K562 (cell line): ENCODE measurements around the gene TSC22D3. TPM values are rescaled to one million over a fixed set of nuclear protein-coding genes. Genes with fewer than 3 reads are reported as not detected.

ENCODE experiments used
- ASH1L ChIP-seq: fragments of 450-650 bp; IDR thresholded peaks from 2 replicates; pipeline ENCODE4 v1.6.1; 2018; ENCODE audit warnings: borderline replicate concordance, mild to moderate bottlenecking, low read depth; ENCODE audit not compliant: partially characterized antibody
- CREB1 ChIP-seq, 2 experiments: sonication (generic) in 1 of 2; formaldehyde crosslinking in 1 of 2; IDR thresholded peaks; 2 replicates each; pipeline versions ENCODE4 v1.6.1 to v1.8.0; 2012 to 2022; ENCODE audit warnings: inconsistent platforms in 1 of 2, mild to moderate bottlenecking in 1 of 2, missing genetic modification reagents in 1 of 2, moderate library complexity in 1 of 2
- CTCF ChIP-seq, 3 experiments: IDR thresholded peaks in 2 of 3; conservative IDR thresholded peaks in 1 of 3; 2 replicates each; pipeline ENCODE4 v1.5.1; 2011 to 2012; ENCODE audit warnings: low read length in 3 of 3, mild to moderate bottlenecking in 3 of 3, control low read depth in 2 of 3, improper control_type of control experiment in 1 of 3, inconsistent platforms in 1 of 3, low read depth in 1 of 3, mixed read lengths in 1 of 3, moderate library complexity in 1 of 3; ENCODE audit not compliant: insufficient read depth in 2 of 3
- EP300 ChIP-seq: IDR thresholded peaks from 2 replicates; pipeline ENCODE4 v1.6.1; 2012; ENCODE audit warnings: low read length, improper control_type of control experiment
- EP400 ChIP-seq: fragments of 450-650 bp; IDR thresholded peaks from 2 replicates; pipeline ENCODE4 v1.6.1; 2017; ENCODE audit warnings: antibody characterized with exemption, mild to moderate bottlenecking, moderate library complexity
- ERF ChIP-seq: fragments of 450-650 bp; formaldehyde crosslinking; IDR thresholded peaks from 2 replicates; pipeline ENCODE4 v1.4.0; 2020; ENCODE audit warnings: mild to moderate bottlenecking, mixed read lengths
- FUS ChIP-seq: fragments of 200-400 bp; formaldehyde crosslinking; optimal IDR thresholded peaks from 2 replicates; pipeline ENCODE3; 2017; ENCODE audit warnings: low read depth, low read length
- GABPB2 ChIP-seq: fragments of 250-450 bp; sonication (Bioruptor Pico); conservative IDR thresholded peaks from 2 replicates; pipeline ENCODE4 v1.5.1; 2021; ENCODE audit warnings: mild to moderate bottlenecking
- HDAC1 ChIP-seq, 2 experiments: fragments of 450-650 bp; IDR thresholded peaks; 2 replicates each; pipeline ENCODE4 v1.6.1; 2016 to 2017; ENCODE audit warnings: inconsistent platforms in 1 of 2, mild to moderate bottlenecking in 1 of 2, moderate library complexity in 1 of 2
- HOMEZ ChIP-seq: fragments of 250-450 bp; sonication (Bioruptor Pico); IDR thresholded peaks from 2 replicates; pipeline ENCODE4 v1.4.0; 2020; ENCODE audit warnings: mild to moderate bottlenecking, moderate library complexity
- KLF10 ChIP-seq: fragments of 250-450 bp; sonication (Bioruptor Pico); IDR thresholded peaks from 2 replicates; pipeline ENCODE4 v1.6.1; 2021; ENCODE audit warnings: matching md5 sums
- KLF16 ChIP-seq: IDR thresholded peaks from 2 replicates; pipeline ENCODE4 v1.6.1; 2016; ENCODE audit warnings: antibody characterized with exemption
- MBD2 ChIP-seq: sonication (generic); IDR thresholded peaks from 2 replicates; pipeline ENCODE4 v1.6.1; 2016; ENCODE audit warnings: low read depth, borderline replicate concordance
- PHTF2 ChIP-seq: fragments of 250-450 bp; sonication (Bioruptor Pico); IDR thresholded peaks from 2 replicates; pipeline ENCODE4 v1.5.0; 2021; ENCODE audit warnings: mild to moderate bottlenecking
- POLR2AphosphoS2 ChIP-seq: IDR thresholded peaks from 2 replicates; pipeline ENCODE4 v1.6.1; 2012; ENCODE audit warnings: low read length, improper control_type of control experiment
- SETDB1 ChIP-seq: IDR thresholded peaks from one replicate; pipeline ENCODE4 v1.6.1; 2012; ENCODE audit warnings: low read length, control low read depth, inconsistent platforms
- SMC3 ChIP-seq: conservative IDR thresholded peaks from 2 replicates; pipeline ENCODE4 v1.6.1; 2011; ENCODE audit warnings: low read depth, low read length, improper control_type of control experiment; ENCODE audit not compliant: insufficient read depth
- ZBTB2 ChIP-seq: fragments of 450-650 bp; IDR thresholded peaks from 2 replicates; pipeline ENCODE4 v1.6.1; 2016; ENCODE audit warnings: antibody characterized with exemption
- ZBTB43 ChIP-seq: sonication (generic); formaldehyde crosslinking; IDR thresholded peaks from 2 replicates; pipeline ENCODE4 v1.8.0; 2023; ENCODE audit warnings: mild to moderate bottlenecking, missing genetic modification reagents
- ZNF133 ChIP-seq: fragments of 250-450 bp; sonication (Bioruptor Pico); IDR thresholded peaks from 2 replicates; pipeline ENCODE4 v1.4.0; 2020; ENCODE audit warnings: mild to moderate bottlenecking
- ZNF217 ChIP-seq: sonication (generic); formaldehyde crosslinking; IDR thresholded peaks from 2 replicates; pipeline ENCODE4 v1.8.0; 2022; ENCODE audit warnings: mild to moderate bottlenecking, missing genetic modification reagents
- ZNF280B ChIP-seq: fragments of 250-450 bp; sonication (Bioruptor Pico); IDR thresholded peaks from 2 replicates; pipeline ENCODE4 v1.5.1; 2021; ENCODE audit warnings: mild to moderate bottlenecking
- ZNF668 ChIP-seq: fragments of 250-450 bp; sonication (Bioruptor Pico); IDR thresholded peaks from 2 replicates; pipeline ENCODE4 v1.8.0; 2022; ENCODE audit warnings: mild to moderate bottlenecking, inconsistent platforms
- polyA plus RNA-seq, 8 experiments: library from polyadenylated mRNA; depleted of rRNA in 4 of 8; stranded (reverse) in 5 of 8; unstranded in 3 of 8; fragments of >200 nt; fragmentation: Nextera tagmentation in 2 of 8; fragmentation: Illumina TruSeq in 1 of 8; extraction: Ambion mirVana in 2 of 8; extraction: Trizol in 1 of 8; gene quantifications; 2 replicates each; pipeline versions ENCODE4 v1.2.1 to v1.2.3, GENCODE V29; 2011 to 2014; ENCODE audit warnings: inconsistent platforms in 1 of 8, missing spikeins in 1 of 8
- total RNA-seq, 7 experiments: library from RNA; depleted of rRNA in 6 of 7; stranded (reverse); fragments of >200 nt in 6 of 7; fragmentation: Illumina TruSeq in 2 of 7; extraction: Trizol in 2 of 7; gene quantifications; 2 replicates each; pipeline versions ENCODE4 v1.2.1 to v1.2.3, GENCODE V29; 2011 to 2021; ENCODE audit warnings: low replicate concordance in 1 of 7

The TSC22D3 gene
- total and polyA plus RNA-seq, 9 of the 15 experiments (the other 6 are each of a cell fraction or from before 2014, with no cell fraction given): 0.48 to 3.0 (median 0.87) TPM

- TF ChIP-seq ZBTB2 (no peak), KLF16 (0 out of 2 replicates have a peak, but pooled peaks have one; percentile 15), MBD2 (no peak), ASH1L (no peak), ERF (CRISPR knock-in tag) (no peak), CTCF (IDR thresholded peaks at IDR 0.05 in 2 of 3, conservative IDR thresholded peaks at IDR 0.05 in 1 of 3; ENCODE audit: insufficient read depth in 2 of 3, low read depth in 1 of 3, low read length in 3 of 3) (peak; percentile 76 to 84 (median 76)), ZNF217 (CRISPR knock-in tag) (no peak), EP400 (peak; percentile 24), SMC3 (peak; percentile 58; the same call in 1 of the 2 replicates), PHTF2 (CRISPR knock-in tag) (no peak), EP300 (0 out of 2 replicates have a peak, but pooled peaks have one; percentile 5), FUS (no peak), POLR2AphosphoS2 (no peak), CREB1 (IDR thresholded peaks at IDR 0.05) (peak; percentile 31; the same call in 1 of the 2 replicates), CREB1 (CRISPR knock-in tag; IDR thresholded peaks at IDR 0.05) (no peak), SETDB1 (no peak), HDAC1 (IDR thresholded peaks at IDR 0.05) (no peak), ZBTB43 (CRISPR knock-in tag) (0 out of 2 replicates have a peak, but pooled peaks have one; percentile 52), KLF10 (no peak), HOMEZ (no peak), ZNF668 (no peak), ZNF133 (no peak), GABPB2 (CRISPR knock-in tag) (no peak), ZNF280B (no peak)
Measured at GRCh38 chrX:107672955-107673378, 102.6 kb downstream of the TSC22D3 start (continued).
